HL-60 (cell line): Measurements from ENCODE around the gene CDR2L.

Source experiments
- DNase-seq, 2 experiments: peaks; one replicate each; pipeline ENCODE4 v3.0.0-alpha.2; 2010 to 2020; ENCODE audit warnings: low read depth in 1 of 2, low spot score in 1 of 2
- H3K27ac ChIP-seq: fragments of 250-450 bp; sonication (Bioruptor Pico); replicated peaks from 2 replicates; pipeline ENCODE4 v1.5.1; 2020; ENCODE audit warnings: mild to moderate bottlenecking, moderate library complexity
- H3K27me3 ChIP-seq: fragments of 250-450 bp; sonication (Bioruptor Pico); 2 replicates; pipeline ENCODE4 v1.5.1; 2021; ENCODE audit warnings: mild to moderate bottlenecking, moderate library complexity; ENCODE audit not compliant: insufficient read depth, poor library complexity, severe bottlenecking
- H3K4me3 ChIP-seq: replicated peaks from 2 replicates; pipeline ENCODE4 v1.5.1; 2011; ENCODE audit warnings: mild to moderate bottlenecking, control low read depth, low read length; ENCODE audit not compliant: insufficient read depth
- GABPA ChIP-seq: IDR thresholded peaks from 2 replicates; pipeline ENCODE4 v1.6.1; 2012; ENCODE audit warnings: low read depth
- POLR2AphosphoS5 ChIP-seq: IDR thresholded peaks from 2 replicates; pipeline ENCODE4 v1.6.1; 2012; ENCODE audit warnings: low read depth
- SPI1 ChIP-seq: IDR thresholded peaks from 2 replicates; pipeline ENCODE4 v1.6.1; 2012; ENCODE audit warnings: low read depth, mild to moderate bottlenecking, borderline replicate concordance
- TF ChIP-seq, protein P1 (sequence below): IDR thresholded peaks from one replicate; pipeline ENCODE4 v1.5.1; 2011; ENCODE audit warnings: low read length, control low read depth, inconsistent platforms; ENCODE audit not compliant: insufficient read depth
- TF ChIP-seq, protein P2 (sequence below): IDR thresholded peaks from 2 replicates; pipeline ENCODE4 v1.6.1; 2012; ENCODE audit warnings: low read depth; ENCODE audit not compliant: insufficient replicate concordance

The CDR2L gene

DNA sequence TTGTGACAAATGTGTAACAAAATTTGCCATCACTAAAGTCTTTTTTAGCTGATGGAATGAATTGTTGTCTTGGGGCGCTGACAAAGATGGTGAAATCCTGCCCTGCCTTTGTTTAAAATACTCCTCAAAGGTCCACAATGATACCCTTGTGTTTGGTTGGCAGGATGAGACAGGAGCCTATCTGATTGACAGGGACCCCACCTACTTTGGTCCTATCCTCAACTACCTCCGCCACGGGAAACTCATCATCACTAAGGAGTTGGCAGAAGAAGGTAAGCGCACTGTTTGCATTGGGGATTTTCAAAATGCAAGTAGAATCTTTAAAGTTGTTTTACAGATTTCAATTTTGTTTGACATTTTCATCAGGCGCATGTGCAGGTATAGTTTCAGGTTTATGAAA lies 61.6 kb downstream of the CDR2L start:
- H3K27me3 ChIP-seq = no peaks in the 10 kb centered on the region
- no peak for DNase-seq
- no peak overlapping the region for H3K4me3 ChIP-seq
- TF ChIP-seq POLR2AphosphoS5 = no peak
- TF ChIP-seq, protein P1, sequence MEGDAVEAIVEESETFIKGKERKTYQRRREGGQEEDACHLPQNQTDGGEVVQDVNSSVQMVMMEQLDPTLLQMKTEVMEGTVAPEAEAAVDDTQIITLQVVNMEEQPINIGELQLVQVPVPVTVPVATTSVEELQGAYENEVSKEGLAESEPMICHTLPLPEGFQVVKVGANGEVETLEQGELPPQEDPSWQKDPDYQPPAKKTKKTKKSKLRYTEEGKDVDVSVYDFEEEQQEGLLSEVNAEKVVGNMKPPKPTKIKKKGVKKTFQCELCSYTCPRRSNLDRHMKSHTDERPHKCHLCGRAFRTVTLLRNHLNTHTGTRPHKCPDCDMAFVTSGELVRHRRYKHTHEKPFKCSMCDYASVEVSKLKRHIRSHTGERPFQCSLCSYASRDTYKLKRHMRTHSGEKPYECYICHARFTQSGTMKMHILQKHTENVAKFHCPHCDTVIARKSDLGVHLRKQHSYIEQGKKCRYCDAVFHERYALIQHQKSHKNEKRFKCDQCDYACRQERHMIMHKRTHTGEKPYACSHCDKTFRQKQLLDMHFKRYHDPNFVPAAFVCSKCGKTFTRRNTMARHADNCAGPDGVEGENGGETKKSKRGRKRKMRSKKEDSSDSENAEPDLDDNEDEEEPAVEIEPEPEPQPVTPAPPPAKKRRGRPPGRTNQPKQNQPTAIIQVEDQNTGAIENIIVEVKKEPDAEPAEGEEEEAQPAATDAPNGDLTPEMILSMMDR = no peak
- no peak for TF ChIP-seq GABPA
- no peak for TF ChIP-seq SPI1
- TF ChIP-seq, protein P2, sequence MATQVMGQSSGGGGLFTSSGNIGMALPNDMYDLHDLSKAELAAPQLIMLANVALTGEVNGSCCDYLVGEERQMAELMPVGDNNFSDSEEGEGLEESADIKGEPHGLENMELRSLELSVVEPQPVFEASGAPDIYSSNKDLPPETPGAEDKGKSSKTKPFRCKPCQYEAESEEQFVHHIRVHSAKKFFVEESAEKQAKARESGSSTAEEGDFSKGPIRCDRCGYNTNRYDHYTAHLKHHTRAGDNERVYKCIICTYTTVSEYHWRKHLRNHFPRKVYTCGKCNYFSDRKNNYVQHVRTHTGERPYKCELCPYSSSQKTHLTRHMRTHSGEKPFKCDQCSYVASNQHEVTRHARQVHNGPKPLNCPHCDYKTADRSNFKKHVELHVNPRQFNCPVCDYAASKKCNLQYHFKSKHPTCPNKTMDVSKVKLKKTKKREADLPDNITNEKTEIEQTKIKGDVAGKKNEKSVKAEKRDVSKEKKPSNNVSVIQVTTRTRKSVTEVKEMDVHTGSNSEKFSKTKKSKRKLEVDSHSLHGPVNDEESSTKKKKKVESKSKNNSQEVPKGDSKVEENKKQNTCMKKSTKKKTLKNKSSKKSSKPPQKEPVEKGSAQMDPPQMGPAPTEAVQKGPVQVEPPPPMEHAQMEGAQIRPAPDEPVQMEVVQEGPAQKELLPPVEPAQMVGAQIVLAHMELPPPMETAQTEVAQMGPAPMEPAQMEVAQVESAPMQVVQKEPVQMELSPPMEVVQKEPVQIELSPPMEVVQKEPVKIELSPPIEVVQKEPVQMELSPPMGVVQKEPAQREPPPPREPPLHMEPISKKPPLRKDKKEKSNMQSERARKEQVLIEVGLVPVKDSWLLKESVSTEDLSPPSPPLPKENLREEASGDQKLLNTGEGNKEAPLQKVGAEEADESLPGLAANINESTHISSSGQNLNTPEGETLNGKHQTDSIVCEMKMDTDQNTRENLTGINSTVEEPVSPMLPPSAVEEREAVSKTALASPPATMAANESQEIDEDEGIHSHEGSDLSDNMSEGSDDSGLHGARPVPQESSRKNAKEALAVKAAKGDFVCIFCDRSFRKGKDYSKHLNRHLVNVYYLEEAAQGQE = no peak
- no peak overlapping the region for H3K27ac ChIP-seq

DNA sequence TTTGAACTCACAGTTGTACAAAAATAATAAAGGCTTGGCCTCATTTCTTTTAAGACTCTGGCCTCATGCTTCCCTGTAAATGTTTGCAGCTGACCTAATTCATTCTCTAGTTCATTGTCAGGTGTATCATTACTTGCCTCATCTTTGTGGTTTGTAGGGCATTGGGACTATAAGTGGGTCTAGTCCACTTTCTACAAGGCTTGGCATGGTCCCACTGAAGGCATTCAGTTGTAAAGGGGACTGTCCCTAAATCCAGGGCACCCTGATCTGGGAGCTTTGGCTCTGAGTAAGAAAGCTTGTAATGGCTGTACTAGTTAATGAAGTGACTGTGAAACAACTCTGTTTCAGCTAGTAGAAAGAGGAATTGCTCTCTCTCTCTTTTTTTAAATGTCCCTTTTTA lies 62.3 kb downstream of the CDR2L start:
- H3K4me3 ChIP-seq = no peak overlapping the region
- no peak for DNase-seq
- H3K27ac ChIP-seq = no peak overlapping the region
- no peak for TF ChIP-seq POLR2AphosphoS5
- no peak for TF ChIP-seq GABPA
- TF ChIP-seq SPI1 = no peak
- H3K27me3 ChIP-seq = no peaks in the 10 kb centered on the region

DNA sequence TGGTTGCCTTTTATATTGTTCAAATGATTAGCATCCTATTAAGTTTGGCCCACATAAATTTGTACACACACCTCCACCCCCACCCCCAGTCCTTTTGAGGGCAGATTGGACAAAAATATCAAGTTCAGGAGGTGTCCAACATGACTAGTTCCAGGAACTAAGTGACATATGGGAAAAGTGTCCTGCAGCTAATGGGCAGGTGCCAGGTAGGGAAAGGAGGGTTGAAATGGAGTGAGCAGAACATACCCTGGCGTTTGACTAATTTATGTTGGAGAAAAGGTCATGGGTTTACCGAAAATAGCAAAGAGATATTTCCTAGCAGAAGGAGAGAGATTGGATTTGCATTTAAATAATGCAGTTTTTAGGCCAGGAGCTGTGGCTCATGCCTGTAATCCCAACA lies 64.5 kb downstream of the CDR2L start:
- Histone ChIP-seq H3K27me3 (no peaks in the 10 kb centered on the region), H3K27ac (no peak overlapping the region), H3K4me3 (no peak overlapping the region)
- no peak for TF ChIP-seq GABPA
- TF ChIP-seq, protein P2 = no peak
- TF ChIP-seq, protein P1 = no peak
- no peak for TF ChIP-seq SPI1
- no peak for TF ChIP-seq POLR2AphosphoS5
- no peak for DNase-seq
